ENCODE measurements around the gene KCNIP1. TPM values are rescaled to one million over a fixed set of nuclear protein-coding genes. Genes with fewer than 3 reads are reported as not detected.
"Not testable (repeated sequence)": the region's sequence is repeated elsewhere in the genome, so short reads cannot be mapped to it uniquely, and the experiment has no call there.

Gene KCNIP1
- total RNA-seq, 1 donor from 2014 or later = not detected

GRCh38 chr5:170755679-170756456 lies 252.0 kb downstream of the KCNIP1 start:
- peak; percentile 69 for ATAC-seq

DNA sequence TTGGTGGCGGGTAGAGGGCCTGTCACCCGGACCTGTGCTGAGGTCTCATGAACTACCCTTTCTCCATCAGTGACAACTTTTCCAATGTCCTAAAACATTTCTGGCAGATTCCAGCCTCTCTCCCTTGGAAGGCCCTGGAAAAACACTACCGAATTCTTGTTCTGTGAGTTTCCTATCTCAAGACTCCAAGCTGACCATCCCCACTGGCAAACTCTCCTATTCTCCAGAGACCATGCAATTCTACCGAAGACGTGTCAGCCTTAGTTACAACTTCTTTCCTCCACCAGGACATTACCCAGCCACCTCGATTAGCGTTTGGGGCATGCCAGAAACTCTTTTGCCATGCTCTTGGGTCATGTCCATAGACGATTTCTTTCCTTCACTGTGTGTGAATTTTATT lies 252.9 kb downstream of the KCNIP1 start:
- no peak for ATAC-seq

DNA sequence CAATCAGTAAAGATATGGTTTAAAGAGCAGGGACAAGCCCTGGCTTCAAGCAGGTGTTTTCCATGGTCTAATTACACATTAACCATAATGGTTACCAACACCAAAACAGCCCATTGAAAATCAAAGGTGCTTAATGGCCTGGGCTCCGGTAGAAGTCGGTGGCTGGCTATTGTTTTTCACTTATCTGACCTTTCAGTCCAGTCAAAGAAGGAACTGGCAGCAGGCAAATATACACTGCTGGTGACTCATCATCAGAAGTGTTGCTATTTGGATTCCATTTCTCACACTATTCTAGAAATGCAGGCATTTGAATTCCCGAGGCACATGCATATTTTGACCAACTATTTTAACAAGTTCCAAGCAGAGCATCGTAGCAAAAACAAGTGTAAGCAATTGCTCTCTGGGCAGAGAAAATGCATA lies 253.4 kb downstream of the KCNIP1 start:
- ATAC-seq = no peak

DNA sequence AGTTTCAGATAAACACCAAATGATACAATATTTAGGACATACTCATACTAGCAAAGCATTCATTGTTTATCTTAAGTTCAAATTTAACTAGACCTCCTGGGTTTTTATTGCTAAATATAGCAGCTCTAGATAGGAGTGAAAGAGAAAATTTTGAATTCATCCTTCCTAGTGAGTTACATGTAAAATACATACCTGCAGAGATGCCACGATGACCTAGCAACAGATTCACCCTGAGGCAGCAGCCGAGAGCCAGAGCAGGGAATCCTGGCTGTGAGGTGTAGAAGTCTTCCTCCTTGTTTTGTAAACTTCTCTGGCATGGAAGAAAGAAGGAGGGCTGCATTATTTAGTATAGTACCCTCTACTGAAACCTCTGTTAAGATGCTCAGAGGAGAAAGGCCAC lies 253.8 kb downstream of the KCNIP1 start:
- ATAC-seq = no peak

GRCh38 chr5:170758481-170758880 lies 254.7 kb downstream of the KCNIP1 start:
- no peak for ATAC-seq

- ATAC-seq = no peak
Observed at GRCh38 chr5:170760113-170760512, 256.3 kb downstream of the KCNIP1 start.

DNA sequence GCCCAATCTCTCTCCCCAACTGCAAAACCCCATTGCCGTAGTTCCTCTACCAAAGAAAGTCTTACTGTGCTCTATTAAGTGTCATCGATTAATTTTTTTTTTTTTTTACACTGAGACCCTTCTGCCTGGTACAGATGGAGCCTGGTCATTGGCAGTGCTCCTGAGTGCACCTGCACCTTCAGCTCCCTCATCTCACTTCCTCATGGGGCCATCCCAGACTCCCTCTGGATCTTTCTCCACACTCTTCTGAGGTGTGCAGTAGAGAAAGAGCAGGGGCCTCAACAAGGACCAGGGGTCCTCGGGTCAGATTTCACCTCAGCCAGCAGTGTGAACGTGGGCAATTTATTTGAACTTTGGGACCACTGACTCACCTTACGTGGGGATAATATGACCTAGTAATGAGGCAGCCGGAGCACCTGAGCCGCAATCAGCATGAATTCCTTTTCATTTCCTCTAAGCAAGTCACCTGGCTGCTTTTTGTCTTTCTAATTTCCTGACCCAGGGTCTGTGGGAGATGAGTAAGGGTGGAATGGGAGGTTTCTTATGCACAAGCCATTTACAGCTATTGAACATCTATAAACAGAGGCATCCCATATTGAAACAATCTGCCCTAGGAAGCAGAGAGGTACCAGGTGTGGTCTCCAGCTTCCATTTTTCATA lies 257.4 kb downstream of the KCNIP1 start:
- no peak for ATAC-seq

GRCh38 chr5:170761708-170762066 lies 257.9 kb downstream of the KCNIP1 start:
- no peak for ATAC-seq

GRCh38 chr5:170762298-170762697 lies 258.5 kb downstream of the KCNIP1 start:
- not testable (repeated sequence) for ATAC-seq

DNA sequence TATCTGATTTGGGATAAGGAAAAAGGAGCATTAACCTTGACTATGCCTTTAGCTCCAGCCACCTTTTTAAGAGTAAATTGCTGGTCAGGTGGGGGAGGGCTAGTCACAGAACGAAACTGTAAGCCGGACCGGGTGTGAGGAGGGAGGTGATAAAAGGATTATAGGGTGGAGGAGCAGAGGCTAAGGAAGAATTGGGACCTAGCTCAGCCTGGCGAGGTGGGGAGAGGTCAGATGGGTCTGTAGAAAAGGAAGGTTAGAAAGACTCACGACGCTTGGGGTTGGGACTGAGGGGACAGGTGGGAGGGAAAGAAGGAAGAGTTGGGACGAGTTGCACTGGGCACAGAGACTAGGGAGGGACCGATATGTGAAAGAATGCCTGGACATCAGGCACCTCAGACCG lies 262.0 kb downstream of the KCNIP1 start:
- not testable (repeated sequence) for ATAC-seq

DNA sequence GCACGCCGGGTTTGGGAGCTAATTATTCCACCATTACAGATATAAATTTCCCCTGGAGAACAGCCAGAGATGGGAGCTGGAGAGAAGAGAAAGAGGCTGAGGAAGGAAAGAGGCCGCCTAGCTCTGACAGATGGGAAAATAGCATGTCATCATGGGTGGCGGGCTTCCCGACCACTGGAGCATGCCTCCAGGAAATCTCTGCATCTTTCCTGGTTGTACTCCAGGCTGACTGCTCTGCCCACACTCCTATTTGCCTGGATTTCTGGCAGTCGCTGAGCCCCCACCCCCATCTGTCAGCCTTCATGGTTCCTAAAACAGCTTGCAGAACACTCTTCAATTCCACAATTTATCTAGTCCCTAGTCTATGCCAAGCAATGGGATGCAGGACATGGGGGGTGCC lies 265.4 kb downstream of the KCNIP1 start:
- no peak for ATAC-seq

DNA sequence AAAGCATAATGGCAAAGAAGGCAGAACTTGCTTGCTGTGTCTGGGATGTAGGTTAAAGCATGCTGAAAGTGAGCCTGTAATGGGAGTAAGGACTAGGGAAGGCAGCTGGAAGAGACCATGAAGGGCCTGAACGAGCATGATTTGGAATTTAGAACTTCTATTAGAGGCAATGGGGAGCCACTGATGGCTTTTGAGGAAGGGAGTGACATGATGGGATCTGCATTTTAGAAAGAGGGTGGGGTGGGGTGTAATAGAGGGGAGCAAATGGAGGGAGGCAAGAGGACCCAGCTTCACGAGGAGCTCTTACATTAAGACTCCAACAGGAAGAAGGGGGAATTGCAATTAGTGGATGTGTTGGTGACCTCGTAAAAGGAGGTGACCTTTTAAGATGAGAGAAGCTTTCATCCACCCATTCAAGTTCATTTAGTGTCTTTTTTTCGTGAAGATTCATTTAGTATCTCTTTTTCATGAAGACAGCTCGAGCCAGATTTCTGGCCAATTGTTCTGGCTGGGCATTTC lies 266.1 kb downstream of the KCNIP1 start:
- no peak for ATAC-seq

DNA sequence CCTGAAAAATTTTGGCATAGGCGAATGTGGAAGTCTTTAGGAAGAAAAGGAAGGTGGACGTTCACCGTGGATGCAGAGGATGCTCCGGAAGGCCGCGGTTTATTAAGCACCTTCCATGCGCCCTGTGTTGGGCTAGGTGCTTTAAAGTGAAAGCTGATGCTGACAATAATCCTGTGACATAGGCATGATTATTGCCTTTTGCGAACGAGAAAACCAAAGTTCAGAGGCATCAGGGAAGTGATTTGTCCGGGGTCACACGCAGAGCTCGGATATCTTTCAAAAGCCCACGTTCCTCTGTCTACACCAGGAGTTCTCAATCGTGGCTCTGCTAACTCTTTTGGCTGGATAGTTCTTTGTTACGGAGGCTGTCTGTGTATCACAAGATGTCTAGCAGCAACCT lies 267.7 kb downstream of the KCNIP1 start:
- no peak for ATAC-seq

GRCh38 chr5:170773024-170773985 lies 269.5 kb downstream of the KCNIP1 start:
- ATAC-seq = no peak

DNA sequence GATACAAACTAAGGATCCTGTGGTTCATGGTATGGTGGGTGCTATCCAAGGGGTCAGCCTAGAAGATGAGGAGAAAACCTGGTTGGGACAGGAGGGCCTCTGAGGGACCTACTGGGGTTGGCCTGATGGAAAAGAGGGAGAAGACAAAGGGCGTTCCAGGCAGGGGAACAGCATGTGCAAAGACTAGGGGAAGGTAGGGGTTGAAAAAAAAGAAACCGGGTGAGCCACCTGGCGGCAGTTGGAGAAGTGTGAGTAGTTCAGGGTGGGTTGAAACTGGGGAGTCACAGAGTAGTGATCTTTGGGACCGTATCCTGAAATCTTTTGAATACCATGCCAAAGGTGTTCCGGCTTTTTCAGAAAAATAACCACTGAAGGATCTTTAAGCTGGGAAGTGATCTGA lies 271.0 kb downstream of the KCNIP1 start:
- ATAC-seq = no peak

DNA sequence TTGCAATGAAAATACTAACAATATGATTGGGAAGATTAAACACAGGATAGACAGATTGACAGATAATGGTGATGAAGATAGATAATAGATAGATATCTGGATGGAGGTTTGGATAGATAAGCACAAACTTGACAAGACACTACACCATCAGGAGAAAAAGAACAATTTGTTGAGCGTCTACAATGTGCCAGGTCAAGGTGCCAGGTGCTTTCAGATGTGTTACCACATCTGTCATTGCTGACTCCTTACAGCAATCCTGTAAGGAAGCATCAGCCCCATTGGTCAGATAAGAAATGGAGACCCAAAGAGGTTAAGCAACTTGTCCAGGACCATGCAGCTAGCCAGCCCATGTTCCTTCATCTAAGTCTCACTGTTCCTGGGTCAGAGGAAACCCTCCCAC lies 278.1 kb downstream of the KCNIP1 start:
- no peak for ATAC-seq

DNA sequence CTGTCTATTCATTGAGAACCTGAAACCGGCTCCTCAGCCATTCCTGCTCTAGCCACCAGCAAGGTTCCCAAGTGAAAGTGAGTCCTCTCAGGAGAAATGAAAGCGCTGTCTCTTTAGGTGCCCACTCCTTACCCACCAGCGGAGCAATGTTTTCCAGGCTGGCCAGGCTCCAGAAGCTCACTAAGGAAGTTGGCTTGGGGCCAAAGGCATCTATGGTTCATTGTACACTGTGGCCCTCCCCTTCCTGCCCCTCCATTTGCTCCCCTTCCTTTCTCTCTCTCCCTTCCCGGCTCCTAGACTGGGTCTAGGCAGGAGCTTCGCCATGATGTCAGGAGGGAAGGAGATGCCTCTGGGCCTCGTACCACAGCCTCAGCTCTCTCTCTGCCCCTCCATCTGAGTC lies 278.6 kb downstream of the KCNIP1 start:
- no peak for ATAC-seq

DNA sequence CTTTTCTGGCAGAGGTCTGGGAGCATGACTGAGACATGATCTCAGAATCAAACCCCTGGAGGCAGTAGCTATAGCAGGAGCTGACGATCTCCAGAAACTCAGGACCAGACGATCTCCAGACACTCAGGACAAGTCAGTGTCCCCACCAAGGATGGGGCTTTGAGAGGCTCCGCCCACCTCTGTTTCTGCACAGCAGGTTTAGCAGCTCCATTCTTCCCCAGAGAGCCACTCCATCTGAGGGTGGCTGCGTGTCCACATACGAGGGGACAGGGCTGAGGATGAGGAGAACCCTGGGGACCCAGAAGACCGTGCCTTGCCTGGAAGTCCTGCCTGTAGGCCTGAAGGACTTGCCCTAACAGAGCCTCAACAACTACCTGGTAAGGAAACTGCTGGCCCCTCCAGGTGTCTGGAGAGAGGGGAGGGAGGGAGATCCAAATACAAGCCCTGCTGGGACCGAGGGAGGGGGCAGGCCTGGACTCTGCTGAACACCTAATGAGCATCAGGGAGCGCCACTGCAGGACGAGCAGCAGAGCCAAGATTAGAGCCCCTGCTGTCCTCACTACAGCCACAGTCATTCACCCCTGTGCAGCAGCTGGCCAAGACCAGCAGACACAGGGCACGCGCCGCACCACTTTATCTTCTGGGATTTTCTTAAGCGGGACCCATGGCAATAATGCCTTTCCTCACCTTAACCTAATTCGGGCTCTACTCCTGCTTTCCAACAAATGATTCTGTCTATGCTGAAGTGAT lies 279.9 kb downstream of the KCNIP1 start, which contains the start of gene GABRP:
GABRP (plus strand) TSS at position 228 of the 750 bp plus-strand sequence. CDS start 4,891 bp downstream, outside the sequence.
- ATAC-seq = no peak

DNA sequence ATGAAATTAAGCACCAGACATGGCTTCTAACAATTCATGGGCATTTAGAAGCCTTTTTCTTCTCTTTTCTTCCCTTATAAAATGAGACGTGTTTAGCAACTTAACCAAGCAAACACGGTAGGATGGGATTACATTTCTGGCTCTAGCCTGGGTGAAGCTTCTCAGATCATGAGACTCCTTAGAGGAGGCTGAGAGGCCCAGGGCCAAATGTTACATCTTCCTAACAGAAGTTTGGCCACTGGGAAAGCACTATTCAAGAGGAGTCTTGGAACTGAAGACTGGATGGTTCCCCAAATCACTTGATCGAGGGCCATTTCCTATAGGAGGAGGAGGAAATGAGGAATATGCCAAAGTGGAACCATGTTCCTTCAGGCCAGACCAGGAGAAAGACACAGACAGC lies 281.6 kb downstream of the KCNIP1 start:
- ATAC-seq = no peak

All from esophagus mucosa (tissue), 1 donor.